Amniotic stem cell (primary cell): Measurements from ENCODE around the gene HMCN2.

Source experiments
- DNase-seq: peaks from one replicate; lab custom pipeline; 2025; lab: John Stamatoyannopoulos, UW

Gene HMCN2

GRCh38 chr9:130366072-130366471, 100.5 kb downstream of the HMCN2 start:
- DNase-seq: no peak

- DNase-seq: no peak
These were observed 101.5 kb downstream of the HMCN2 start for GRCh38 chr9:130366888-130367550.

GRCh38 chr9:130368631-130369103, 103.1 kb downstream of the HMCN2 start:
- DNase-seq: no peak

- DNase-seq: no peak
These were observed 104.7 kb downstream of the HMCN2 start for GRCh38 chr9:130370226-130370625.

- DNase-seq: no peak
These were observed 105.8 kb downstream of the HMCN2 start for GRCh38 chr9:130371196-130371966.

- no peak for DNase-seq
These were observed 106.5 kb downstream of the HMCN2 start for GRCh38 chr9:130372057-130372456.

- DNase-seq: no peak
These were observed 108.2 kb downstream of the HMCN2 start for GRCh38 chr9:130373679-130374325.

GRCh38 chr9:130377612-130378011, 112.1 kb downstream of the HMCN2 start:
- no peak for DNase-seq

- DNase-seq: no peak
These were observed 113.5 kb downstream of the HMCN2 start for GRCh38 chr9:130378875-130379648.

GRCh38 chr9:130379649-130379970, 114.0 kb downstream of the HMCN2 start:
- DNase-seq: no peak

GRCh38 chr9:130380920-130381469, 115.4 kb downstream of the HMCN2 start:
- no peak for DNase-seq

- DNase-seq: no peak
These were observed 116.1 kb downstream of the HMCN2 start for GRCh38 chr9:130381660-130382059.

GRCh38 chr9:130382096-130382495, 116.5 kb downstream of the HMCN2 start:
- DNase-seq: no peak

- DNase-seq: no peak
These were observed 117.2 kb downstream of the HMCN2 start for GRCh38 chr9:130382636-130383349.

- DNase-seq: no peak
These were observed 117.8 kb downstream of the HMCN2 start for GRCh38 chr9:130383350-130383715.

GRCh38 chr9:130383979-130384676, 118.6 kb downstream of the HMCN2 start:
- DNase-seq: no peak

- no peak for DNase-seq
These were observed 119.7 kb downstream of the HMCN2 start for GRCh38 chr9:130385257-130385656.

- no peak for DNase-seq
These were observed 121.8 kb downstream of the HMCN2 start for GRCh38 chr9:130387398-130387797.

GRCh38 chr9:130387905-130388304, 122.3 kb downstream of the HMCN2 start:
- DNase-seq: no peak

GRCh38 chr9:130390390-130390789, 124.8 kb downstream of the HMCN2 start:
- no peak for DNase-seq

GRCh38 chr9:130390986-130391385, 125.4 kb downstream of the HMCN2 start:
- DNase-seq: no peak
